ENCODE results near the gene SPACA7. TPM values are rescaled to one million over a fixed set of nuclear protein-coding genes. Genes with fewer than 3 reads are reported as not detected.

Gene SPACA7
- total RNA-seq, 2 donors from 2014 or later: not detected

GRCh38 chr13:112465251-112466131 is 89.3 kb downstream of the SPACA7 start:
- peaks cover 3% of the 10 kb centered on the region for H3K9me3 ChIP-seq
- no peak overlapping the region for H3K4me3 ChIP-seq
- H3K36me3 ChIP-seq: no peaks in the 10 kb centered on the region
- DNase-seq (ENCODE audit: low spot score) (no peak), ATAC-seq (ENCODE audit: insufficient number of reproducible peaks, low FRiP score, low read depth) (no peak)
- no peaks in the 10 kb centered on the region for H3K27me3 ChIP-seq (replicated peaks; ENCODE audit: insufficient read depth)
- TF ChIP-seq CTCF (IDR thresholded peaks at IDR 0.05): no peak
- no peak overlapping the region for H3K27ac ChIP-seq
- no peaks in the 10 kb centered on the region for H3K4me1 ChIP-seq (ENCODE audit: control insufficient read depth in 1 of 2, low read depth in 2 of 2)

GRCh38 chr13:112466132-112467058 is 90.2 kb downstream of the SPACA7 start:
- Histone ChIP-seq H3K9me3 (peaks cover 5% of the 10 kb centered on the region), H3K27me3 (replicated peaks; ENCODE audit: insufficient read depth) (no peaks in the 10 kb centered on the region), H3K36me3 (no peaks in the 10 kb centered on the region), H3K4me1 (ENCODE audit: control insufficient read depth in 1 of 2, low read depth in 2 of 2) (no peaks in the 10 kb centered on the region), H3K27ac (no peak overlapping the region), H3K4me3 (no peak overlapping the region)
- TF ChIP-seq CTCF (IDR thresholded peaks at IDR 0.05): no peak
- DNase-seq (ENCODE audit: low spot score) (no peak), ATAC-seq (ENCODE audit: insufficient number of reproducible peaks, low FRiP score, low read depth) (no peak)

GRCh38 chr13:112467236-112467635 is 91.1 kb downstream of the SPACA7 start:
- Histone ChIP-seq H3K9me3 (peaks cover 5% of the 10 kb centered on the region), H3K4me3 (no peak overlapping the region), H3K36me3 (no peaks in the 10 kb centered on the region), H3K27me3 (replicated peaks; ENCODE audit: insufficient read depth) (no peaks in the 10 kb centered on the region), H3K4me1 (ENCODE audit: control insufficient read depth in 1 of 2, low read depth in 2 of 2) (no peaks in the 10 kb centered on the region), H3K27ac (no peak overlapping the region)
- ATAC-seq (ENCODE audit: insufficient number of reproducible peaks, low FRiP score, low read depth): no peak
- TF ChIP-seq CTCF (IDR thresholded peaks at IDR 0.05): no peak
- DNase-seq (ENCODE audit: low spot score): no peak

- no peak for ATAC-seq (ENCODE audit: insufficient number of reproducible peaks, low FRiP score, low read depth)
- H3K4me3 ChIP-seq: no peak overlapping the region
- H3K4me1 ChIP-seq (ENCODE audit: control insufficient read depth in 1 of 2, low read depth in 2 of 2): no peaks in the 10 kb centered on the region
Measured at GRCh38 chr13:112468069-112468468, 91.9 kb downstream of the SPACA7 start.

More at GRCh38 chr13:112468069-112468468, 91.9 kb downstream of the SPACA7 start:
- no peaks in the 10 kb centered on the region for H3K36me3 ChIP-seq
- H3K27ac ChIP-seq: no peak overlapping the region
- no peak for DNase-seq (ENCODE audit: low spot score)
- TF ChIP-seq CTCF (IDR thresholded peaks at IDR 0.05): no peak
- peaks cover 3% of the 10 kb centered on the region for H3K9me3 ChIP-seq
- no peaks in the 10 kb centered on the region for H3K27me3 ChIP-seq (replicated peaks; ENCODE audit: insufficient read depth)

Measured in thoracic aorta (tissue), 2 donors.